GOT3 (cell line): ENCODE data around the gene MYO1C.

Experiments used
- DNase-seq: peaks from one replicate; lab custom pipeline; 2025; ENCODE audit warnings: mixed read lengths; lab: John Stamatoyannopoulos, UW

The MYO1C gene

DNA sequence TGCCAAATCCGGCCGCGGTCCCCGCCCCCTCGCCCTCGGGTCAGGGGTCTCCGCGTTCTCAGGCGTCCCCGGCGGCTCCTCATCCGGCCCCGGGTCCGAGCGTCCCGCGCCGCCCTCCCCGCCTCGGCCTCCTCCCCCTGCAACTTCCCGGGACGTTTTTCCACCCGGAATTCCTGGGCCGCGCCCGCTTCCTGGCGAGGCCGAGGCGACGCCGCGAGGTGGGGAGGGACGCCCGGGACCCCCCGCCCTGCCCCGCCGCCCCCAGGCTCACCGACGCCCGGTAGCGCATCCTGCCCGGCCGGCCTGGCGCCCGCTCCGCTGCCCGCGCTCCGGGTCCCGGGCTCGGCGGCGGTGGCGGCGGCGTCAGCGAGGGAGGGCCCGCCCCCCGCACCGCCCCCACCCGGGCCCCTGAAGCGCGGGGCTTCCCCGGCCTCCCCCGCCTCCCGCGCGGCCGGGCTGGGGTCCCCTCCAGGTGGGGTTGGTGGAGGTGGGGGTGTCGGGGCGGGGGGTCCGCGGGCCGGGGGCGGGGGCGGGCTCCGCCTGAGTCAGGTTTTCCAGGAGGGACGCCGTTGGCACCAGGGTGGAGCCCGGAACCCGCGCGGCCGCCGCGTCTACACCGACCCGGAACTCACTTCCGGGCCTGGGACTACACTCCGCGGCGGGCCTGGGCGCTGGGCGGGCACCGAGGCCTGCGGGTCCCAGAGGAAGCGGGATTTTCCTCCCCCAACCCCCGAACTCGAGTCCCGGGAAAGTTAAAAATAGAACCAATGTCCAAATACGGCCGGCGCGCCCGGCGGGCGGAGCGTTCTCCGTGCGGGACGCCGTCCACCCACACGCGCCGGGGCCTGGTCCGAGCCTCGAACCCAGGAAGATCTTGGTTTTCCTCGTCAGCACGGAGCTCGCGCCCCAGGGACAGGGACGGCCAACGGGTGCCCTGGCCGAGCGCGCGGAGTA is 6.8 kb downstream of the MYO1C start:
- no peak for DNase-seq

DNA sequence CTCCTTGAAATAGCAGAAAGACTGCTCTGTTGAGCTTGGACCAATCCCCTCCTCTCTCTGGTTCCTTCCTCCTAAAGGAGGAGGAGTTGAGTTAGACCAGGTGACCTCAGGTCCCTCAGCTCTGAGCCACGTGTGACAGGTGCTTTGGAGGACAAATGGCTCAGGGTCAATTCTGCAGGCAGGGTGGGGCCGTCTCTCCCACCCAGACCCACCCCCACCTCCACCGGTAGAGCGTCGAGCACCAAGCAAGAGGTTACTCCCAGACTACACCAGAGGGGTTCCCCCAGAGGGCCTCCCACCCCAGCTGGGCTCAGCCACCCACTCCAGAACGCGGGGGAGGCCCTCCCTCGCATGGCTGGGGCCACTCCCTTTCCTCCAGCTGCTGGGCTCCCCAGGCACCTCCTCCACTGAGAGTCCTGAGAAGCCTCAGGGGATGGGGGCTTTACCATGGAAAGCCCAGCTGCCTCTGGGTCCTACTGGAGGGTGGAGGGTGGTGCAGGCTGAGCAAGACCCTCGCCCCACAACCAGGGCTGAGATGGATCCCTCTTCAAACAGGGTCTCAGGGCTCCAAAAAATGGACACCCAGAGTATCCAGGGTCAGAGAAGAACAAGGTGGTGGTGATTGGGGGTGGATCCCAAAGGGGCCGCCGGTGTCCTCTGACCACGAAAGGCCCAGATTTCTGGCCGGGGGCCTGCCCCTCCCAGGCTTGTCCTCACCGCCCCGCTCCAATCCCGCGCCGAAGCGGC is 7.6 kb downstream of the MYO1C start:
- DNase-seq = no peak

DNA sequence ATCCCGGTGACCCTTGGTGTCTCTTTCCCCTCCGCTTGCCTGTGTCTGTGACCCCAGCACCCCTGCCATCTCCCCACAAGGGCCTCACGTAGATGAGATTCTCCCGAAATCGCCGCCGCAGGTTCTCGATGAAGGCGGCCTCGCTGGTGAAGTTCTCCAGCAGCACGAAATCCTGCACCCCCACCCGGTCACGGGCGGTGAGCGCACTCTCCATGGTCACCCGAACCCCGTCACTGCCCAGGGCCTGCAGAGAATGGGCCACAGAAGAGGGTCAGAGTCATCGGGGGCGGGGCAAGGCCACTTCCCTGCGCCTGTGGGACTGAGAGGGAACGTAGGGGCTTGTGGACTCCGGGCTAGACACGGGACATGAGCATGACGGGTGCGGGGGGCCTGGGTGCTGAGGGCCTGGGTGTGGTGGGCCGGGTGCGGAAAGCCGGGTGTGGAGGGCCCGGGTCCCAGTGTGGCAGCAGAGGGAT is 8.4 kb downstream of the MYO1C start:
- DNase-seq = no peak

DNA sequence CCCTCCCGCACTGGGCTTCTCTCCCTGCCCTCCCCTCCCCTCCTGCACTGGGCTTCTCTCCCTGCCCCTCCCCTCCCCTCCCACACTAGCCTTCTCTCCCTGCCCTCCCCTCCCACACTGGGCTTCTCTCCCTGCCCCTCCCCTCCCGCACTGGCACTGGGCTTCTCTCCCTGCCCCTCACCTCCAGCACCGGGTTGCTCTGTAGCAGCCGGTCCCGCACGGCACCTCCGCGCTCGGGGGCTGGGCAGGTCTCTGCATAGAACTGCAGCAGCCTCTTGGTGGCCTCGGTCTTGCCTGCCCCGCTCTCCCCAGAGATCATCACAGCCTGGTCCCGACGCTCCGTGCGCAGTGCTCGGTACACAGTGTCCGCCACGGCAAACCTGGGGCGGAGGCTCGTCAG is 9.8 kb downstream of the MYO1C start:
- no peak for DNase-seq

DNA sequence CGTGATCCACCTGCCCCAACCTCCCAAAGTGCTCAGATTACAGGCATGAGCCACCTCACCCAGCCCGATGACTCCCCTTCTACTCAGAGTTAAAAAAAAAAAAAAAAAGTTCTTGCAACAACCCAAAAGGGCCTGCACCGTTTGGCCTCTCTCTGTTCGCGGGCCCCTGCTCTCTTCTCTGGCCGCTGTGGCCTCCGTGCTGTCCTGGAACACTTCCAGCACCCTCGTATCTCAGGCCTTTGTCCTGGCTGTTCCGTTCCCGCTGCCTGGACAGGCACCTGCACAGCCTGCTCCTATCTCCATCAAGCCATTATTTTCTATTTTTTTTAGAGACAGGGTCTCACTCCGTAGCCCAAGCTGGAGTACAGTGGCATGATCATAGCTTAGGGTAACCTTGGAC is 10.8 kb downstream of the MYO1C start:
- DNase-seq = no peak

DNA sequence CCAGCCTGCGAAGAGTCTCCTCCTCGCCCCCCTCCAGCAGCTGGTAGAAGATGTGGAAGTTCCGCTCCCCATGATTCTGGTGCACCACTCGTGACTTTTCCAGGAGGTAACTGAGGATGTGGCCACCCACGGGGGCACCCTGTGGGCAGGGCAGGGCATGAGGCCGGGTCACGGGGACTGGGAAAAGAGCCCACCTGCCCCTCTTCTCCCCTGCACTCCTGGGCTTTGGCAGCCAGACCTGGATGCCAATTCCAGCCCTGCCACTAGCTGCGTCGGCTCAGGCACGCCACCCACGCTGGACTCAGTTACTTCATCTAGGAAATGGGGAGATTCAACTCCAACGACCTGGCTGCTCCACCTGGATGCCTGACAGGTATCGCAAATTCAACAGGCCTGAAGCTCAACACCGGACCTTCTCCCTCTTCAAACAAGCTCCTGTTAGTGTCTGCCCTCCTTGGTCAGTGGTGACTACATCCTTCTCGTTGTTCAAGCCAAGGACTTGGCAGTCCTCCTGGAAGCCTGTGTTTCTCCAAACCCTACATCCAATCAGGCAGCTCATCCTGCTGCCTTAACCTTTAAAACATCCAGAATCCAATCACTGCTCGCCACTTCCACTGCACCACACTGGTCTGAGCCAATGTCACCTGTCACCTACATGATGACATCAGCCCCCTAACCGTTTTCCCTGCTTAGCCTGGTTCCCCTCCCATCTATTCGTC is 11.6 kb downstream of the MYO1C start:
- no peak for DNase-seq

DNA sequence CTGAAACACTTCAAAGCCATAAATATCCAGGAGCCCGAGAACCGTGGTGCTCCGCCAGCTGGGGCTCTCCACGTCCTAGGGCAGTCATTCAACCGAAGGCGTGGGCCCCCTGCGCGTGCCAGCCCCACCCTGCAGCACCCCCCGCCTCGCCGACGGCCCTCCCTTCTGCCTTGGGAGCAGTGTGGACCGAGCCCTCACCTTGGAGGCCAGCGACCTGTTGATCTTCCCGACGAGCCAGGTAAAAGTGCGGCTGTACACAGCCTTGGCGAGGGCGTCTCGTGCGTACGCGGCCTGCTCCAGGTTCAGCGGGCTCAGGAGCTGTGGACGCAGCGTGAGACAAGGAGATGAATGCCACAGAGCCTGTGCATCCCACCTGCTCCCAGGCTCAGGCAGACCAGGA is 14.1 kb downstream of the MYO1C start:
- no peak for DNase-seq

DNA sequence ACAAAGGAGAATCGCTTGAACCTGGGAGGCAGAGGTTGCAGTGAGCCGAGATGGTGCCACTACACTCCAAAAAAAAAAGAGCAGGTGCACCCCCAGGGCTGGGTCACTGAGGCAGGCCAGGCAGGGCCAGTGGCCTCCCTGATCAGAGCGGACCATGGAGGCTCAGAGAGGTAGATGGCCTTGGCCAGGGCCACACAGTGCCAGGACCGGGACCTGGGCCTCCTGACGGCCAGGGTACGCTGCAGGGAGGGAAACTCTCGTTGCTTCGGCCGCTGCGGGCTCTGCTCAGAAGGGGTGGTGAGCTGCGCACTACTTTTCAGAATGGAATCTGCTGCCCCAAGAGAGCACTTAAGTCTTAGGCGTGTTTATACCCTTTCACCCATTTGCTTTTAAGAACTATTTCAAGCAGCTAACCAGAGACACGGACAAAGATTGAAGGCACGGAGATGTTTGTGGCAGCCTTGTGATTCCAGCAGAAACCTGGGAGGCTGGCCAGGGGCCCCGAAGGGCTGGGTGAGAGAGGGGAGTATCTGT is 17.1 kb downstream of the MYO1C start:
- DNase-seq = no peak

DNA sequence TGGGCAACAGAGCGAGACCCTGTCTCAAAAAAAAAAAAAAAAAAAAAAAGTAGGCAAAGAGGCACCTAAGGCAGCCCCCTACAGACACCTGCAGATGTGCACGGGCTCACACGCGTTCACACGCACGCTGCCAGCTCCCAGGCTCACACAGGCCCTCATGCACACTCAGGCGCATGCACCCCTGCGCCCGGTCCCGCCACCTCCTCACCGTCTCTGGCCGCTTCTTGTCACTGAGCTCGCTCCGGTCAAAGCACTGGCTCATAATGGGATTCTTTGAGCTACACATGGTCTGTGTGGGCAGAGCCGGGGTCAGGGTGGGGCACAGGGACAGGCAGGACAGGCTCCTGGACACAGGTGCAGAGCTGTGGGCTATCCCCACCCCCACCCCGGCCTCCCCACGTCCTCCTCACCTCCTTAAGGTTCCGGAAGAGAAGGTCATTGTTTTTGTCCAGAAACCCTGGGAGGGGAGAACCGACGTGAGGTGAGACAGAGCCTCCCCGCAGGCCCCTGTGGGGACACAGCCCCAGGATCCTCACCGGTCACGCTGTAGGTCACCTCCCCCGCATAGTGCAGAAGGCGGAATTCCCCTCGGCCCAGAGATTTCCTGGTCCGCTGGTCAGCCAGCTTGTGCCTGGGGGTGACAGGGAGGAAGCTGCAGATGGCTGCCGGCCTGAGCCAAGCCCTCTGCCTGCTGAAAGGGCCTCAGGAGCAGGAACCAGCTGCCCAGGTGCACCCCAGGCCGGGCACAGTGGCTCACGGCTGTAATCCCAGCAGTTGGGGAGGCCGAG is 17.9 kb downstream of the MYO1C start:
- no peak for DNase-seq

DNA sequence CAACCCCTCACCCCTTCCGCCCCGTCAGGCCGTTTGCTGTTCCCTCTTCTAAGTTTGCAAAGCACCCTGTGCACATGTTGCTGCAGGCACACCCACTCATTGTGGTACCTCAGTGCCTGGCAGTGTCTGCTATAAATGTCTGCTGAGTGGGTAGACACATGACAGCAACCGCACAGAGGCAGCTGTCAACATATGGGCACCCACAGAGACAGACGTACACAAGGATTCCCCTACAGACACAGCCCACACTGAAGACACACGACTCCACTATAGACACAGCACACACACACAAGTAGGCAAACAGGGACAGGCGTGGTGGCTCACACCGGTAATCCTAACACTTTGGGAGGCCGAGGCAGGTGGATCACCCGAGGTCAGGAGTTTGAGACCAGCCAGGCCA is 18.6 kb downstream of the MYO1C start:
- DNase-seq = no peak

DNA sequence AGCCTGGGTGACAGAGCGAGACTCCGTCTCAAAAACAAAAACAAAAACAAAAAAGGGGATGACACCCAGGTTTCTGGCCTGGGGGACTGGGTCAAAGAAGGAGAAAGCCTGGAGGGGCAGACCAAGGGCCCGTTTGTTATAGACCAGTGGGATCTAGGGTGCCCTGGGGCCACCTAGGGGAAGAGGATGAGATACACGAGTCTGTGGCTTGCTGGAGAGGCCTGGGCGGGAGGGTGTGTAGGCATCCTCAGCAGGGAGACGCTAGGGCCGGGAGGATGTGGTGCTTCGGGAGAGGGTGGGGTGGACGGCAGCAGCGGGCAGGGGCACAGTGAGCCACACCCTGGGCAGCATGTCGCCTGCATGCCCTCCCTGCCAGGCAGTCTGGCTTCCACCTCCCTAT is 19.3 kb downstream of the MYO1C start:
- DNase-seq = no peak

DNA sequence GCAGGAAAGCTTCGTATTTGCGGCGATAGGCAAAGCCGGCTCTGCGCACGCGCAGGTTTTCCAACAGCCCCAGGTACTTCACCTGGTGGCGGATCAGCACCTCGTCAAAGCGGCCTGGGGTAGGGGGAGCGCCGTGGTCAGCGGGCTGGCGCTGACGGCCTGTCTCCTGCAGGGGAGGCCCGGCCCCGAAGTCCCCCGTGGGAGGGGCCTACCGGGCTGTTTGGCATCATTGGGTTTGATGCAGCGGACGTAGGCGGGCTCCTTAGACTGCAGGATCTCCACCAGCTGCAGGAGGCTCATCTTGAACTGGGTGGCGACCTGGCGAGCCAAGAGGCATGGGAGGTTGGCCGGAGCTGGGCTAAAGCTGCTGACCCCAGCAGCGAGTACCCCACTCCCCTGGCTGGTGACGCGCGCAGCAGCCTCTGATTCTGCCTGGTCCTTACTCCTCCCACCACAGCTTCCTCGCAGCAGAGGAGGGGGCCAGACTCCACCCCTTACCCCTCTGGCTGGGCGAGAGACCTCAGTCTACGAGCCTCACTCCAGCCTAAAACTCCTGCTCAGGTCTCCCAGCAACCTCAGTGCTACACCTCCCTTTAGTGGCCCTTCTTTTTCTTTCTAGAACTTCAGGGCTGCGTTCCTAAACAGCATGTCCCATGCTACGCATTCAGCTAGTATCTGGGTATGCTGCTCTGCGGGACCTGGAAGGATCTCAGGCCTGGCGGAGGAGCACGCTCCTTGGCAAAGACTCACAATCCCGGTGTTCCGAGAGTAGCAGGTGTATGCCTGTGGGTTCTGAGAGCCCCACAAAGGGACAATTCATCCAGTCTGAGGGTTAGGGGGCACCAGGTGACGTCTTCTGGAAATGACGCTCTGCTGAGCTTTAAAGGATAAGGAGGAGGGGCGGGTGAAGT is 20.3 kb downstream of the MYO1C start:
- no peak for DNase-seq

DNA sequence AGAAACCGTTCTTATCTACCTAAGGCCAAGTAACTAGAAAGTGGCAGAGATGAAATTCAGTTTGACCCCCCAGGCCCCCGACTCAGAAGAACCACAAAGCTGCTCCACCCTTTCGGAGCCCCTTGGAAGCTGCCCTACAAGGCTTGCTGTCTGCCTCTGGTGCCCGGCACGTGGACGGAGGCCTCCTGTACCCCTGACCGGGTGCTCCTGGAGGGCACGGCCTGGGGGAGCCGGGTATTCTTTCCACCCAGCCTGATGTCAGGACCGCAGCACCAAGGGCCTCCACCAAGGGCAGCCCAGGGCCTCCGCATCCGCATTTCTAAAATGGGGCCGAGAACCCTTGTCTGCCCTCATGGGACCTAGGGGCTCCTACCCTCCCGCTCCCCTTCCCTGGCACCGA is 21.0 kb downstream of the MYO1C start:
- no peak for DNase-seq

DNA sequence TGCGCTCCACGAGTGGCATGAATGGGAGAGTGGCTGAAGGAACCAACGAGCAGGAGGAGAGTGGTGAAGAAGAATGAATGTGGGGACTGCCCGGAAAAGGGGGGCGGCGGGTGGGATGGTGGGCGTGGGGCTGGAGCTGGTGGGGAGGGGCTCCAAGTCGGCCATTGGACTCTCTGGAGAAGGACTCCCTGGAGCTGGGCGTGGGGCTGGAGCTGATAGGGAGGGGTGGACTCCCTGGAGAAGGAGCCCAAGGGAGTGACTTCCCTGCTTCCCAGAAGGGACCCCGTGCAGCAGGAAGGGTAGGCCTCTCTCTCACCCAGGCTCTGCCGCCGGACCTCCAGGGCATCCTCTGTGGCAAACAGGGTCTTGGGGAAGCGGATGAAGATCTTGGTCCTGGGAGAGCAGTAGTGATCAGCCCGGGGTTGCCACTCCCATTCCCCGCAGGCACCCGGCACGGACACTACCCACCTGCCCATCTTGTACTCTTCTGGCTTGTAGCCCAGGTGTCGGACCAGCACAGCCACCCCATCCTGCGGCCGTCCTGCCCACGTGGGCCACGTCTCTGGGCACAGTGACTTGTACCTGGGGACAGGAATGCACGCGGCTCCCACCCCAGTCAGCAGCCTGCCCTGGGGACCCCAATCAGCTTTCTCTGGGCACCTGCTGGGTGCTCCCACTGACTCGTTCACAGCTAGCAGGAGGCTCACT is 21.6 kb downstream of the MYO1C start:
- no peak for DNase-seq

DNA sequence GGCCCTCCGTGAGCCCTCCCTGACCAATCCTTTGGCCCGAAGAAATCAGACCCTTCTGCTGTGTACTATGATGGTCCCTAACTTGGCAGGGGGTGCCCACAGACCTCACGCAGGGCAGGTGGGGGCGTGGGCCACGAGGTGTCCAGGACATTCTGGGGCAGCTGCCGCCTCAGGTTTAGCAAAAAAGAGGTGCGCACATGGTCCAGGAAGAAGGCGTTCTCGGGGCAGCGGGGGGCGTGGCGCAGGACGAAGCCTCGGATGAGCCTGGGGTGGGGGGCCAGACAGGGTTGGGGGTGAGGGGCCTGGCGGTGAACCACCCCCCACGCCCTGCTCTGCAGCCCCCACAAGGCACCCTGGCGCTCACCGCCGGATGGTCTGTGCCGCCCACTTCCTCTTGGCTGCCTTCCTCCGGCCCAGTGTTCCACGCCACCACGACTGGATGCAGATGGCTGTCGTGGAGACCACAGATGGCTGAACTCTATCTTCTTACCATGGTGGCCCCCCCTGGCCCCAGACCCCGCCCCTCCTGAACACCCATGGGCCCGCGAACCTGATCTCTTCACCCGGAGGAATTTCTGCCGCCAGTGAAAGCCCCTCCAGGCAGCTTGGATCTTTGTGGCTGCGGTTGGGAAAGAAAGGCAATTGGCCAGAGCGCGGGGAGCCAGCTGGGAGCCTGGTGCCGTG is 22.3 kb downstream of the MYO1C start:
- no peak for DNase-seq

DNA sequence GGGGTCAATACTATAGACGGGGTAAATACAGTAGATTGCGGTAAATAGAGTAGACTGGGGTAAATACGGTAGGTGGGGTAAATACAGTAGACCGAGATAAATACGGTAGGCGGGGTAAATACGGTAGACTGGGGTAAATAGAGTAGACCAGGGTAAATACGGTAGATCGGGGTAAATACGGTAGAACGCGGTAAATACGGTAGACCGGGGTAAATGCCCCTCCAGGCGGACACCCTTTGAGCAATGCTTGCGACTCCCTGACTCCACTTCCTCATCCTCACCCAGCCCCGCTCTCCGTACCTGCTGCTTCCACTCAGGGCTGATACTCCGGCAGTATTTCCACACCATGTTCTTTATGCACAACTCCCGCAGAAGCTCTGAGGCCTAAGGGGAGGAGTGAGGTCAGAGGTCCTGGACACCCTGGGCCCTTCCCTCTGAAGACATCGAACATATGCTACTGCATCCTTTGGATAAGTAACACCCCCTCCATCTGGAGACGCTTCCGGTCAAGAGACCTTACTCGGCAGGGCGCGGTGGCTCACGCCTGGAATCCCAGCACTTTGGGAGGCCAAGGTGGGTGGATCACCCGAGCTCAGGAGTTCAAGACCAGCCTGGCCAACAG is 23.1 kb downstream of the MYO1C start:
- DNase-seq = no peak

DNA sequence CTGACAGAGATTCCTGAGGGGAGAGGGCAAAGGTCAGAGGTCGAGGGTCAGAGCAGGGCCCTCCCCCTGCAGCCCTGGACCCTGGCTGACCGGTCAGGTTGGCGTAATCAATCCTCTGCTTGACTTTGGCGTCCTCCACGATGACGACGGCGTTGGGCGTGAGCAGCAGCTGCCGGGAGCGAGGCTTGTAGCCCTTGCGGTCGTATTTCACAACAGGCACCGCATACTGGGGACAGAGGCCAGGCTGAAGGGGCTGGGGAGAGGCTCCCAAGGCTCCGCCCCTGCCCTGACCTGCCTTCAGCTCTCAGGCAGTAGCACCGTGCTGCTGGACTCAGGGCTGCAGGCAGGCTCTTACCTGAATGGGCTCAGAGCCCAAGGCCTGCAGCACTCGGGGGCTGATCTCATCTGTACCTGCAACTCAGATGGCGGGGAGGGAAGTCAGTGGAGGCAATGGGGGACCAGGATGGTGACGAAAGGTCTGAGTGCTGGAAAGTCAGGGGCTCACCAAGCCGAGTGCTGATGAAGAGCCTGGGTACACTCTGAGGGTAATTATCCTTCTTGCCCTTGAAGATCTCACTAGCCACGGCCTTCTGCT is 24.5 kb downstream of the MYO1C start:
- no peak for DNase-seq

DNA sequence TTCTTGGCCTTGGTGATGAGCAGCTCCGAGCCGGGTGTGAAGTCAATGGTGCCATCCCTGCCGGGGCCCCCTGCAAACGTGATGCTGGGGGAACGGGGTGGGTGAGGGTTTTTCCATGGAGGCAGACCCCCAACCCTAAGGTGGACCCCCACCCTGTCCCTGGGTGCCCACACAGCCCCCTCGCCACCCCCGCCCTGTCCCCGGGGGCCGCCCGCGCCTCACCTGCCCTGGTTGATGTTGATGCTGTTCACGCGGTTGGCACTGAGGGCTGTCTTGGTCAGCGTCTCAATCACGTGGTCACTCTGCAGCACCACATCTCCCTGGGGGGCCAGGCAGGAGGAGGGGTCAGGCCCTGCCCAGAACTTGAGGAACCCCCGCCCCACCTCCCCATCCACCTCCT is 25.2 kb downstream of the MYO1C start:
- no peak for DNase-seq
